ENCODE measurements around the gene GSTP1. TPM values are rescaled to one million over a fixed set of nuclear protein-coding genes. Genes with fewer than 3 reads are reported as not detected.
"Not testable (repeated sequence)": the region's sequence is repeated elsewhere in the genome, so short reads cannot be mapped to it uniquely, and the experiment has no call there.

GSTP1 gene
- polyA plus RNA-seq, 1 experiment, result 716 TPM

- CTCF ChIA-PET, result no interaction called here
- no peak for TF ChIP-seq CTCF (IDR thresholded peaks at IDR 0.05; ENCODE audit: low read depth, low read length)
- POLR2A ChIA-PET, result no interaction called here
- no peak for DNase-seq (ENCODE audit: low read depth, low spot score)
- peaks cover 5% of the 10 kb centered on the region; the same call in 1 of the 2 replicates for H3K9me3 ChIP-seq (ENCODE audit: control insufficient read depth, insufficient read depth, low read length)
- H3K27ac ChIP-seq (ENCODE audit: low read depth, low read length), result no peak overlapping the region
- H3K27me3 ChIP-seq (ENCODE audit: control insufficient read depth, insufficient read depth, low read length), result peaks cover 5% of the 10 kb centered on the region
- no peak overlapping the region for H3K4me3 ChIP-seq (ENCODE audit: low read depth, low read length)
Measured at GRCh38 chr11:67551127-67551526, 32.5 kb upstream of the GSTP1 start.

- POLR2A ChIA-PET; DNase-seq (ENCODE audit: low read depth, low spot score); H3K27me3 ChIP-seq (ENCODE audit: control insufficient read depth, insufficient read depth, low read length); H3K27ac ChIP-seq (ENCODE audit: low read depth, low read length); CTCF ChIA-PET; H3K9me3 ChIP-seq (ENCODE audit: control insufficient read depth, insufficient read depth, low read length); H3K4me3 ChIP-seq (ENCODE audit: low read depth, low read length): not testable (repeated sequence)
Measured at GRCh38 chr11:67551697-67552096, 31.9 kb upstream of the GSTP1 start.

GRCh38 chr11:67556244-67556643, 27.4 kb upstream of the GSTP1 start:
- peaks cover 5% of the 10 kb centered on the region for H3K27me3 ChIP-seq (ENCODE audit: control insufficient read depth, insufficient read depth, low read length)
- no peak overlapping the region for H3K27ac ChIP-seq (ENCODE audit: low read depth, low read length)
- DNase-seq (ENCODE audit: low read depth, low spot score), result no peak
- POLR2A ChIA-PET, result no interaction called here
- CTCF ChIA-PET, result no interaction called here
- no peak overlapping the region for H3K4me3 ChIP-seq (ENCODE audit: low read depth, low read length)
- peaks cover 5% of the 10 kb centered on the region for H3K9me3 ChIP-seq (ENCODE audit: control insufficient read depth, insufficient read depth, low read length)
- no peak for TF ChIP-seq CTCF (IDR thresholded peaks at IDR 0.05; ENCODE audit: low read depth, low read length)

DNA sequence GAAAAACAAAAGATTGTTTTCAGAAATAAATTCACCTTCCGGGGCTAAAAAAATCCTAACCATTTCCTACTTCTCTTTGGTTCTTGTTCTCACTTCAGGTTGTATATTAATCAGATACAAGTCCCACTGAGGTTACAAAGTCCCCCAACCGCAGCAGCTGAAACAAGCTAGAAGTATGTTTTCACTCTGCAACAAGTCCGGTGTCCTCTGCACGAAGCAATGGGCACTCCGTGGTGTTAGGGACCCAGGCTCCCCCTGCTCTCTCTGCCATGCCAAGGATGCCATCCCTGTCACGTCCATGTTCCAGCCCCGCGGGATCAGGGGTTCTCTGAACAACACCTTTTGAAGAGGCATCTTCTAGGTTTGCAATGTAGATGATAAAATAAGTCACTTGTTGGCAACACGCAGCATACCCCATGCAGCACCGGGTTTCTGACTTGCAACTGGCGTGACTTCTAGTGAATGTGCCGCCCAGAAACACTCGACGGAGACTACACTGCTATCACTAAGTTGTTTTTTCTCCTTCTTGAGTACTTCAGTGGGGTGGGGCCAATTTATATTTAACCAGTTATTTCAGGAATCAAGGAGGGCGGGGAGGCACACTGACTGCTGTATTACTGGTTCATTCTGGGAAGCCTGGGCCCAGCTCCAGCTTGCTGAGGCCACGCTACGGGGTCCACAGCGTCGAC, 25.4 kb upstream of the GSTP1 start:
- Histone ChIP-seq H3K9me3 (ENCODE audit: control insufficient read depth, insufficient read depth, low read length) (no peaks in the 10 kb centered on the region; the same call in 1 of the 2 replicates), H3K4me3 (ENCODE audit: low read depth, low read length) (no peak overlapping the region), H3K27ac (ENCODE audit: low read depth, low read length) (no peak overlapping the region), H3K27me3 (ENCODE audit: control insufficient read depth, insufficient read depth, low read length) (no peaks in the 10 kb centered on the region)
- CTCF ChIA-PET, result interaction anchor here (0.7 kb wide), 1 partner anchor 20 kb away, joined by 3 read pairs; no protein-coding TSS in a partner anchor
- POLR2A ChIA-PET, result interaction anchor here (0.6 kb wide), 1 partner anchor 48 kb away, joined by 5 read pairs; no protein-coding TSS in a partner anchor
- no peak for TF ChIP-seq CTCF (IDR thresholded peaks at IDR 0.05; ENCODE audit: low read depth, low read length)
- no peak for DNase-seq (ENCODE audit: low read depth, low spot score)

GRCh38 chr11:67561971-67562619, 21.5 kb upstream of the GSTP1 start:
- Histone ChIP-seq H3K27ac (ENCODE audit: low read depth, low read length) (no peak overlapping the region), H3K4me3 (ENCODE audit: low read depth, low read length) (no peak overlapping the region), H3K27me3 (ENCODE audit: control insufficient read depth, insufficient read depth, low read length) (no peaks in the 10 kb centered on the region), H3K9me3 (ENCODE audit: control insufficient read depth, insufficient read depth, low read length) (no peaks in the 10 kb centered on the region; the same call in 1 of the 2 replicates)
- ChIA-PET POLR2A (no interaction called here), CTCF (interaction anchor here (2.4 kb wide), 1 partner anchor 10 kb away, joined by 7 read pairs; no protein-coding TSS in a partner anchor)
- no peak for DNase-seq (ENCODE audit: low read depth, low spot score)
- TF ChIP-seq CTCF (IDR thresholded peaks at IDR 0.05; ENCODE audit: low read depth, low read length), result no peak
